ENCODE results near the gene TMEM87B.
"Not testable (repeated sequence)": the region's sequence is repeated elsewhere in the genome, so short reads cannot be mapped to it uniquely, and the experiment has no call there.

TMEM87B gene

DNA sequence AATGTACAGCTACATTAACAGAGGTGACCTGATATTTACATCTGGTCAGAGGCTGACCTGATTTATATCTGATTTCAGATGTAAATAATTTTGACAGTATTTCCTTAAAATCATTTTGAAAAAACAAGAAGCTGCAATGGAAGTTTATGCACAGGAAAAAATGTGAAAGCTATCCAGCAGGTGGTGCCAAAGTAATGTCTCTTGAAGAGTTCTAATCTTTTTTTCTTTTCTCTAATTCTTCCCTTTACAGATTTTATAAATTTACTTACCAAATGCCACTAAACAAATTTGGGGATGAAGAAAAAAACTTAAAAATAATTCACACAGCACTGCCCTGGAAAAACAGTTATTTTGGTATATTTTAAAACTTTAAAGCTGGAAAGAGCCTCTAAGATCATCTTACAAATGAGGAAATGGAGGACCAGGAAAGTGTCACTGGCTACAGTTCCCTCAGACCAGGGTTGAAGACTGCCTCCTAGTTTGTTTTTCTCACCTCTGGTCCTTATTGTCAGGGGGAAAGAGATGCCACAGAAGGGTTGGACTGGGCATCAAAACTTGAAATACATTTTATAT is 66.7 kb downstream of the TMEM87B start:
- DNase-seq (ENCODE audit: low spot score), result no peak

GRCh38 chr2:112129060-112129459 is 74.0 kb downstream of the TMEM87B start:
- no peak for DNase-seq (ENCODE audit: low spot score)

DNA sequence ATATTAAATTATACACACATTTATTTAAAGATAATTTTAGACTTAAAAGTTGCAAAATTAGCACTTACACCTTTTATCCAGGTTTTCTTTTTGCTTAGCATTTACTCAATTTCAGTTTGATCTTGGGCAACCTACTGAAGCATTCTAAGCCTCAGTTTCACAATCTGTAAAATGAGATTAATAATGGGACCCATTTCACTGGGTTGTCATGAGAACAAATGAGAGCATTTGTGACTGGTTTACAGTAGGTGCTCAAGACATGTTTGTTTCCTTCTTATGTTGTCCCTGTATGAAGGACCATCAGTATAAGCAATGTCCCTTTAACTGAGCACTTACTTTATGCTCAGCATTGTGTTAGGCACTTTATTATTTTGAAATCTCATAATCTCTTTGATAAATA is 78.3 kb downstream of the TMEM87B start:
- no peak for DNase-seq (ENCODE audit: low spot score)

GRCh38 chr2:112134120-112134519 is 79.1 kb downstream of the TMEM87B start:
- no peak for DNase-seq (ENCODE audit: low spot score)

DNA sequence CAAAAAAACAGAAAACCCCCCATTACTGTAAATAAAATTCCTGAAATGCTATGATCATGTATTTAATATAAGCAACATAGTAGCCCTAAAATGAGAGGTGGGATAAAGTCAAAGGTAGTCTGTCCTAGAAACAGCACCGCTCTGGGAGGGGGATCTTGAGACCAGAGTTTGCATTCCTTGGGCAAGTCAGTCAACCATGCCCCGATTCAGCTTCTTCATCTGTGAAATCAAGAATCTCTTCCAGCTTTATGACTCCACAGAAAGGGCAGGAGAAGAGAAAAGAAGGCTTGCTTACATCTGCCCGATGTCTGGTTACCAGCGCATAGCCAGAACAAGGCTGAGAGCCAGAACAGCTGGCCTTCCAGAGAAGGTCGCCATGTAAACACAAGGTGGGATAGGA is 81.0 kb downstream of the TMEM87B start:
- no peak for DNase-seq (ENCODE audit: low spot score)

DNA sequence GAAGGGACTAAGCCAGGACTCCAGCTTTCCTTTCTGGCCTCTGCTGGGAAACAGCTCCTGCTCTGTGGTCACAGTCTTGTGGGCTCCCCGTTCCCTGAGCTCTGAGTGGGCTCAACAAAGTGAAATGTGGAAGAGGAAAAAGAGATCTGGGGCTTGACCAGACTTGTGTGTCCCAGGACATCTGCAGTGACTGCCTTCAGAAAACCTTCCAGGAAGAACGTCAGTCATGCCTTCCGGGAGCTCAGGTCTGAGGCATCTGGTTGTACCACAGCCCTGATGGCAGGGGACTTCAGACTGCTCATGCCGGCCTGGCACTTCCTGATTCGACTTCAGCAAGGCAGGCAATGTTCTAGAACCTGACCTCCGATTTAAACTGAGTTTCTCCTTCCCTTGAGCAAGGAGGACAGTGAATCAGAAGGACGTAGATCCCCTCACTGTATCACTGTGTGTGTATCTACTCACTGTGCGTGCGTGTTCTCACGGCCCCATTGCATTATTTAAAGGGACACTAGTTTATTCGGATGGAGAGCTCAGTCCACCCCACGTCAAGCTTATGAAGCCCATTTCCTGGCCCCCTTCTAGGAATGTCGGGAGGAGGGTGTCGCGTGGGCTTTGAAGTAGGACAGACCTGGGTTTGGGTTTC is 82.6 kb downstream of the TMEM87B start:
- DNase-seq (ENCODE audit: low spot score), result no peak

GRCh38 chr2:112138159-112139032 is 83.3 kb downstream of the TMEM87B start, which contains the start of gene FBLN7:
Gene FBLN7, plus strand, starts transcription at chr2:112138385. Its CDS starts 271 bp downstream, at chr2:112138656.
- no peak for DNase-seq (ENCODE audit: low spot score)

DNA sequence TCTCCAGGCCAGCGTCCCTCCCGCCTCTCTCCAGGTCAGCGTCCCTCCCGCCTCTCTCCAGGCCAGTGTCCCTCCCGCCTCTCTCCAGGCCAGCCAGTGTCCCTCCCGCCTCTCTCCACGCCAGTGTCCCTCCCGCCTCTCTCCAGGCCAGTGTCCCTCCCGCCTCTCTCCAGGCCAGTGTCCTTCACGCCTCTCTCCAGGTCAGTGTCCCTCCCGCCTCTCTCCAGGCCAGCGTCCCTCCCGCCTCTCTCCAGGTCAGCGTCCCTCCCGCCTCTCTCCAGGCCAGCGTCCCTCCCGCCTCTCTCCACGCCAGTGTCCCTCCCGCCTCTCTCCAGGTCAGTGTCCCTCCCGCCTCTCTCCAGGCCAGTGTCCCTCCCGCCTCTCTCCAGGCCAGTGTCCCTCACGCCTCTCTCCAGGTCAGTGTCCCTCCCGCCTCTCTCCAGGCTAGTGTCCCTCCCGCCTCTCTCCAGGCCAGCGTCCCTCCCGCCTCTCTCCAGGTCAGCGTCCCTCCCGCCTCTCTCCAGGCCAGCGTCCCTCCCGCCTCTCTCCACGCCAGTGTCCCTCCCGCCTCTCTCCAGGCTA is 84.1 kb downstream of the TMEM87B start:
- not testable (repeated sequence) for DNase-seq (ENCODE audit: low spot score)

GRCh38 chr2:112139661-112140204 is 84.7 kb downstream of the TMEM87B start:
- not testable (repeated sequence) for DNase-seq (ENCODE audit: low spot score)

- DNase-seq (ENCODE audit: low spot score), result no peak
Observed at GRCh38 chr2:112140205-112140802, 85.2 kb downstream of the TMEM87B start.

DNA sequence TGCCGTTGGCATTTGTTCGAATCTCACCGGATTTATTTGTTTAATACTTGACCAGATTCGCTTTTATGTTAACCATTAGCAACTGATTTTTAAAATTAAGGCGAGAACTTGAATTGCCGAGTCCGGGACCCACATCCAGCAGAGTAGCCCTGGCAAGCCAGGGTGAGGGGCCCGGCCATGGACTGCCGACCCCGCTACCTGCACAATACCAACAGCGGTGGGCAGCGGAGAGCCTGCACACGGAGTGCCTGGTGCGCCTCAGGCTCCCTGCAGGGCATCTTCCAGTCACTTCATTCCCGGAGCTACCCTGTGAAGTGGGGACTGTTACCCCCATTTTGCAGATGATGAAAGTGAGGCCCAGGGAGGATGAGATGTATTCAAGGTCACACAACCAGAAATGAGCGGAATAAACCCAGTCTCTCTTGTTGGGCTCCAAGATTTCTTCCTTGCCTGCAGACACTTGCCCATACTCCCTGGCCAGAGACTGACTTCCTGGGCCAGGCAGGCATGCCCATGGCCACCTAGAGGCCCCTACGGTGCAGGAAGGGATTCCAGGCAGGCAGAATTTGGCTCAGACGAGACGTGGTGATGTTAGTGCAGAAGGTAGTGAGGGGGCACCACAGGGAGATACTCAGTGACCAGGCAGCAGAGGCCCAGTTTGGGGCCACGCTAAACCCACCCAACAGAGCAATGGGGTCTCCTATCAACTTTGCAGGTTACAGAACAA is 86.0 kb downstream of the TMEM87B start:
- DNase-seq (ENCODE audit: low spot score), result no peak

DNA sequence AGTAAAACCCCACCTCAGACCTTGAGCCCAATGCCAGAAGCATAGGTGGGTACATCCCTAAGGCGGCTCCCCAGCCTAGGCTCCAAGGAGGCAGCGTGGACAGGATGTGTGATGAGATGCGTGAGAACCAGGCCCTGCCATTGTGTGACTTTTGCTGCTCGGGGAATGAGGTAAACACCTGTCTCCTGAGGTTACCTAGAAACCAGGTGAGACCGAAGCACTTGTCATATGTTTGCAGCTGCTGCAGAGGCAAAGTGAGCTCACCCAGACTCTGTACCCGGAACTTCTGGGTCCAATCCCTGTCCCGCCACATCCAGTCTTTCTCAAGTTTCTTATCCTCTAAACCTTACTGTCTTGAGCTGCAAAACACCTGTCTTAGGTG is 86.5 kb downstream of the TMEM87B start:
- no peak for DNase-seq (ENCODE audit: low spot score)

GRCh38 chr2:112142525-112143078 is 87.5 kb downstream of the TMEM87B start:
- no peak for DNase-seq (ENCODE audit: low spot score)

GRCh38 chr2:112143150-112143549 is 88.1 kb downstream of the TMEM87B start:
- DNase-seq (ENCODE audit: low spot score), result no peak

GRCh38 chr2:112144966-112145365 is 89.9 kb downstream of the TMEM87B start:
- DNase-seq (ENCODE audit: low spot score), result no peak

- no peak for DNase-seq (ENCODE audit: low spot score)
Observed at GRCh38 chr2:112147382-112148168, 92.5 kb downstream of the TMEM87B start.

DNA sequence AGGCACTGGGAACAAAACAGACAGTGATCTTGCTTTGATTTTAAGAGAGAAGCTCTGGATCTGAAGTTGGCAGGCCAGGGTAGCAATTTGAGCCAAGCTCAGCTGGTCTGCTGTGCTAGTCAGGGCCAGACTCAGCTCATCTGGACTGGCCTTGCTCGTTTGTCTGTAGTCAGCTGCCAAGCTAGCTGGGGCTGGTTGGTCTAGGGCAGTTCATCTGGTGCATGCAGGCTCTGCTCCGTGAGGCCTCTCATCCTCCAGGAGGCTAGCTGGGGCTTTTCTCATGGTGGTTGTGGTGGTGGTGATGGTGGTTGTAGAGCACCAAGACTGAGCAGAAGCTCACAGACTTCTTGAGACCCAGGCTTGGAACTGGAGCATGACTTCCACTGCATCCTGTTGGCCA is 93.4 kb downstream of the TMEM87B start:
- no peak for DNase-seq (ENCODE audit: low spot score)

GRCh38 chr2:112149194-112149593 is 94.1 kb downstream of the TMEM87B start:
- DNase-seq (ENCODE audit: low spot score), result no peak

- peak; percentile 47 for DNase-seq (ENCODE audit: low spot score)
Observed at GRCh38 chr2:112149866-112150435, 94.9 kb downstream of the TMEM87B start.

DNA sequence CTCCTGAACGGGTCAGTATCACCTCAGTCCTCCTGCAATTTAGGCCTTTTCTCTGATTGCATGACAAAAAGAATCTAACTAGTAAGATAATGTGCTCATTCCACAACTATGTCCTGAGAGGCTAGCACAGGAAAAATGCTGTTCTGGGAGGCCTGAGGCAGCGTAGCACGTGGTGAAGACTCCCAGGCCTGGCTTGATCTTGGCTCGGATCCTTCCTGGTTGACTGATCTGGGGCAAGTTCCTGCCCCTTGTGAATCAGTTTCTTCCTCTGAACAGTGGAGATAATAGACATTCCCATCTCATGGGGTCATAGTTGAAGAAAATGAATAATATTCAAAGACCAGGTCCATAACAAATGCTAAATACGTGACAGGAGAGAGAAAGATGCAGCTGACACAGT is 95.4 kb downstream of the TMEM87B start:
- DNase-seq (ENCODE audit: low spot score), result peak; percentile 90
